H1 (cell line): ENCODE results near the gene MYPOP. TPM values are rescaled to one million over a fixed set of nuclear protein-coding genes. Genes with fewer than 3 reads are reported as not detected.

Experiments used
- ATF2 ChIP-seq: IDR thresholded peaks from 2 replicates; pipeline ENCODE4 v1.6.1; 2012; ENCODE audit warnings: low read length, inconsistent platforms
- CTCF ChIP-seq, 3 experiments: IDR thresholded peaks; 1 replicate in 2 of 3; 2 replicates in 1 of 3; pipeline versions ENCODE4 v1.5.1 to v1.6.1; 2011; ENCODE audit warnings: low read length in 3 of 3, mild to moderate bottlenecking in 3 of 3, inconsistent platforms in 2 of 3, low read depth in 1 of 3, moderate library complexity in 1 of 3; ENCODE audit not compliant: insufficient read depth in 1 of 3; ENCODE audit errors: control extremely low read depth in 1 of 3
- KDM4A ChIP-seq: IDR thresholded peaks from one replicate; pipeline ENCODE4 v1.7.1; 2012; ENCODE audit warnings: low read depth, mild to moderate bottlenecking, moderate library complexity, low read length, inconsistent platforms; ENCODE audit not compliant: severe bottlenecking
- MAFK ChIP-seq: IDR thresholded peaks from 2 replicates; pipeline ENCODE4 v1.6.1; 2012; ENCODE audit warnings: low read depth, mild to moderate bottlenecking, improper control_type of control experiment, low read length
- SAP30 ChIP-seq: fragments of 300-600 bp; sonication (generic); IDR thresholded peaks from 2 replicates; pipeline ENCODE4 v1.7.1; 2012; ENCODE audit warnings: low read length, moderate library complexity, mild to moderate bottlenecking, inconsistent platforms; ENCODE audit not compliant: insufficient read depth, insufficient replicate concordance
- SP1 ChIP-seq: IDR thresholded peaks from 2 replicates; pipeline ENCODE4 v1.6.1; 2011; ENCODE audit warnings: low read depth, low read length
- SP4 ChIP-seq: IDR thresholded peaks from 2 replicates; pipeline ENCODE4 v1.6.1; 2012; ENCODE audit warnings: low read length, inconsistent platforms
- ZNF274 ChIP-seq: IDR thresholded peaks from 2 replicates; pipeline ENCODE4 v1.7.0; 2012; ENCODE audit warnings: low read length, borderline replicate concordance; ENCODE audit errors: extremely low read depth
- polyA plus RNA-seq, 7 experiments: library from polyadenylated mRNA; depleted of rRNA in 3 of 7; stranded (reverse) in 5 of 7; unstranded in 2 of 7; fragments of >200 nt in 5 of 7; fragments of 200-250 nt in 2 of 7; gene quantifications; 1 replicate in 5 of 7; 2 replicates in 1 of 7; 4 replicates in 1 of 7; pipeline versions ENCODE4 v1.2.1 to v1.2.3, GENCODE V29; 2011 to 2013; ENCODE audit warnings: missing spikeins in 2 of 7, mixed read lengths in 2 of 7
- total RNA-seq: library from RNA; stranded (reverse); fragmentation: NEBNext Ultra II Directional; extraction: Animal tissue kit (Norgen Biotek cat#: 25700); gene quantifications from 2 replicates; pipeline ENCODE4 v1.2.1, GENCODE V29; 2021

Gene MYPOP
- total and polyA plus RNA-seq, 2 of the 8 experiments (the other 6 are each of a cell fraction or from before 2014, with no cell fraction given), result 3.2 to 11.1 TPM

DNA sequence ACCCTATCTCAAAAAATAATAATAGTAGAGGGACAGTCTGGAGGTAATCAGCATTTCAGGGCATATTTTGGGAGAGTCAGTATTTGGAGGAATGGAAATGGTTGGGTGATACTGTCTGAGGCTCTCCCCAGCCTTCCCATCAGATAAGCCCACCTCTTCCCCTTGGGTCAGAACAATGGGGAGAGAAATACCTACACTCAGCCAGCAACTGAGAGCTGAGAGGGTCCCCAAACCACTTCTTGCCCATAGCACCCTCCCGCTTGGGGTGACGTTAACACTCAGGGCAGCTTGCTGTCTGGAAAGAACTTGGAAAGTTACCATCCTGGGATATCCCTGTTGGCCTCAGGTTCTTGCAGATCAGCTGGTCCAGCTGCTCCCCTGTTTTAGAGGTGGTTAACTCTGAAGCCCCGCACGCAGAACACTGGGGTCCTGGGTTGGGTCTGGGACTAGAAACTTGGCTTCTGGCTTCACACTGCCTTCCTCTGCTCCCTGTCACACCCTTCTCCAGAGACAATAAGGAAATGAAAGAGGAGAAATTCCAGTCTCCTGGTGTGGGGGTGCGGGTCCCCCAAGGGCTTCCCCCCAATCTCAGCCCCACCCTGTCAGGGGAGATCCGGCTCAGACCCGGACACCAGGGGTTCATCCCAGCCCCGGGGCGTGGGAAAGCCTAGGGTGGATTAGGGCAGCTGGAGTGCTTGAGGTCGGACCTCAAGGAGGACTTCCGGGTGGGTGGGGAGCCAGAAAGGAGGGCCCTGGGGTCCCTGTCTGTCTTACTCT, 35.8 kb downstream of the MYPOP start (continued):
- TF ChIP-seq ATF2, result no peak
- no peak for TF ChIP-seq SP4
- TF ChIP-seq SP1, result no peak
- no peak for TF ChIP-seq SAP30
- no peak for TF ChIP-seq KDM4A
- TF ChIP-seq ZNF274, result no peak
- TF ChIP-seq MAFK, result no peak
- no peak for TF ChIP-seq CTCF (IDR thresholded peaks at IDR 0.05; ENCODE audit: control extremely low read depth in 1 of 3, insufficient read depth in 1 of 3, low read depth in 1 of 3, low read length in 3 of 3)
